HK-2 (cell line): ENCODE data around the gene MAGI2.

Experiments used
- DNase-seq: peaks from one replicate; pipeline ENCODE4 v3.0.0-alpha.2; 2018; ENCODE audit not compliant: unreplicated experiment

MAGI2 gene

DNA sequence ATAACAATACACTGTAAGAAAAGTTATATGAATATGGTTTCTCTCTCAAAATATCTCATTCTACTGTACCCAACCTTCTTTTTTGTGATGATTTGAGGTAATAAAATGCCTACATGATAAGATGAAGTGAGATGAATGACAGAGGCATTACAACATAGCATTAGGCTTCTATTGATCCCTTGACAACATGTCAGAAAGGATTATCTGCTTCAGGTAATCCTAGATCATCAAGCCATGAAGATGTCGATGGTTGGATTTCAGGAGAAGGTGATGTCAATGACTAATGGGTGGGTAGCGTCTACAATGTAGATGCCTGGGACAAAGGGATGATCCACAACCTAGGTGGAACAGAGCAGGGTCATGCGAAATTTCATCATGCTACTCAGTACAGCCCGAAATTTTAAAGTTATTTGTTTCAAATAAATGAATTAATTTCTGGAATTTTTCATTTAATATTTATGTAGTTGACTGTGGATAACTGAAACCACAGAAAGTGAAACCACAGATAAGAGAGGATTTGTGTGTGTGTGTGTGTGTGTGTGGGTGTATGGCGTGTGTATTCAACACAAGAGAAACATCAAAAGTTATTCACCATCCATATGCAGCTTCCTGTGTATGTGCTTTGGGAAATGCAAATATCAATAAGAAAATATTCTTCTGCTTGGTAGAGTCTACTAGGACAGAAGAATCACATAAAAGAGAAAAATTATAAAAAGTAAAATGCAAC, 77.0 kb downstream of the MAGI2 start:
- DNase-seq: no peak

- DNase-seq: no peak
Observed at GRCh38 chr7:79361214-79361613, 92.3 kb downstream of the MAGI2 start.

- DNase-seq: no peak
Observed at GRCh38 chr7:79359827-79360226, 93.6 kb downstream of the MAGI2 start.

- DNase-seq: no peak
Observed at GRCh38 chr7:79357101-79357500, 96.4 kb downstream of the MAGI2 start.

GRCh38 chr7:79353720-79354468, 99.6 kb downstream of the MAGI2 start:
- DNase-seq: no peak

GRCh38 chr7:79352323-79352722, 101.1 kb downstream of the MAGI2 start:
- no peak for DNase-seq

DNA sequence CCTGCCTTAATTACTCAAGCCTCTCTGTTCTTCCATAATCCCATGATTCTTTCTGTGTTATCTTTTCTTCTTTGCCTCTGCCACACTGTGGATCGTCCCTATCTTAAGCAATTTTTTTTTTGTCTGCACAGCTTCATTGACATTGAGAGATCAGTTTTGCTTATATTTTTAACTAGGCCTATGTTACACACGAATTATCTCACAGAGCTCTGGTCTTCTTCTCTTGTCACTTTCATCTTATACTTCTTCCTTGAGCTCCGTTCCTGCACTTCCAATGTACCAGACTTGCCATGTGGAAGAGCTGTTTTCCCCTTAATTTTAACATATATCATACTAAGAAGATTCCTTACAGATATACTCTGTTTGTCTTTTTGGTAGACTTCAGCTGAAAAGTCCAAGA, 106.1 kb downstream of the MAGI2 start:
- DNase-seq: no peak

DNA sequence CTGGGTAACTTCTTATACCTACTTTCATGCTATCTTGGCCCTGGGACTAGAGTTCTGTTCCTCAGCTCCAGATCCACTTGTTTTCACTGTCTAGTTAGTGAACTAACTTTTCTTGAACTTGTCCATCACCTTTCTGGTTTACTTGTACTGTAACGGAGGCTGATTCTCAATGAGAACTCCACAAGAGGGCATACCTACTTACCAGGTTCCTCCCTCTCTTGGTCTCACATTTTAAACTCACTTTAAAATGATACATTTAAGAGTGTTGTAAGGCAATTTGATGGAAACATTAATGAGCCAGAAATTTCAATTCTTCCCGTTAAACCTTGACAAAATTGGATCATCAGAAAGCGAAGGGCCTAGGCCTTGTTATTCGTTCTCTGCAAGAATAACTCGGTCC, 111.6 kb downstream of the MAGI2 start:
- no peak for DNase-seq

- no peak for DNase-seq
Observed at GRCh38 chr7:79340212-79340611, 113.3 kb downstream of the MAGI2 start.

- no peak for DNase-seq
Observed at GRCh38 chr7:79339208-79339925, 114.1 kb downstream of the MAGI2 start.

DNA sequence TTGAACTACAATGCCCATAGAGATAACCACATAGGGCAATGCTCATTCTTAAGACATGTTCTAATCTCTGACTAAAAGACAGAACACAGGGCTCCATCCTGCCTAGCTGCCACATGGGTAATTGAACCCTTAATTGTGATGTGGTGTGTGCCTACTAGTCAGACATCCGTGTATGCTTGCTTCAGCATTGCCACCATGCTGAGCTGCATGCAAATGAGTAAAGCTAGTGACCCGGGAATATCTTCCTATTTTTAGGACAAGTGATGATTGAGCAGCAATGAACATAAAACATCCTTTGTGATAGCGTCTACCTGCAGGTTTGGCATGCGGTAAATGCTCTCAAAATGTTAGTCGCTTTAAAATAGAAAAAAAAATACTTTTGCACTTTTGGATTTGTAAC, 115.8 kb downstream of the MAGI2 start:
- DNase-seq: no peak

DNA sequence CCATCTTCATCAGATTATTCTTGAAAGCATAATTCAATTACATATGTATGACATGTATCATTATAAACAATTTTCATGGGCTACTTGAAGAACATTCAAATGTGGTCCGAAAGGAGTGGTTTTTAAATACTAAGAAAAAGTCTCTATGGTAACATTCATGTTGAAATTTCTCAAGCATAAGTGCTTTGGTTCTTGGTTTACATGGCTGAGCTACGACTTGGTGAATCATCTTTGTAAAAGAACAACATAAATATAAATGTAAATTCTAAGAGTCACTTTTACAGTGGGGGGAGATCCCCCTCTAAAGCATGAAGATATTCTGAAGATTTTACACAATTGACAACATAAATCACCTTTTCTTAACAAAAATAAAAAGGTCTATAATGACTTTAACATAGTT, 118.6 kb downstream of the MAGI2 start:
- DNase-seq: no peak

DNA sequence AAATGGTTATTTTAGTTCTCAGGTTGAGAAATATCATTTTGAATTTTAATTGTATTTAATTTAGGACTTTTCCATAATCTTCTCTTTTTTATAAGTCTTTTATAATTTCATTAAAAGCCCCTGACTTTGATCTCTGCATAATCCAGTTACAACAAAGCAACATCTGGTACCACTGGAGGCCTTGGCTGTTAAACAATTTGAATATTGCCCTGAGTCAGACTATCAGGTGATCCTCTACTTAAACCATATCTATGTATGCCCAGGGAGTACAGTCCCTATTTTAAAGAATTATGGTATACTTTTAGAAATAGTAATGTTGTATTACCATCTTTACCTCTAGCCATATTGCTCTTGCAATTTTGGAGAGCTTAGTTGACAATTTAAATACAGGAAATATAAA, 119.1 kb downstream of the MAGI2 start:
- no peak for DNase-seq

DNA sequence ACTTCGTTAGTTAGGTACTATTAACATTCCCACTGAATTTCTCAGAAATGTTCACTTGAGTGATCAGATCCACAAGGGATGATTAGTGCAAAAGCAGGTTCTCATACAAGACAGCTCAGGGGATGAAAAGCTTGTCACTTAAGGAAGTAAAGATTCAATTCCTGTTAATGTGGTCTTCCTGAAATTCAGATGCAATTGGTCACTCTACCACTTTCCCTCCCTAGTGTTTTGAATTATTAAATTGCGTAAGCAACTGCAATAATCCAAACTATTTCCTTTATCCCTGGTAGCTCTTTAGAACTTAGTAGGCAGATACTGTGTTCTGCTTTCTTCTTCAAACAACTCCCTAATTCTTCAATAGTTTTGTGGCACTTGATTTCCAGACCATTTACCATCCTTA, 121.4 kb downstream of the MAGI2 start:
- no peak for DNase-seq

- DNase-seq: no peak
Observed at GRCh38 chr7:79329464-79329863, 124.0 kb downstream of the MAGI2 start.

GRCh38 chr7:79320741-79321473, 132.6 kb downstream of the MAGI2 start:
- no peak for DNase-seq

- no peak for DNase-seq
Observed at GRCh38 chr7:79319369-79319768, 134.1 kb downstream of the MAGI2 start.

- DNase-seq: peak; percentile 29
Observed at GRCh38 chr7:79317728-79318127, 135.7 kb downstream of the MAGI2 start.

- DNase-seq: no peak
Observed at GRCh38 chr7:79312022-79312421, 141.4 kb downstream of the MAGI2 start.

DNA sequence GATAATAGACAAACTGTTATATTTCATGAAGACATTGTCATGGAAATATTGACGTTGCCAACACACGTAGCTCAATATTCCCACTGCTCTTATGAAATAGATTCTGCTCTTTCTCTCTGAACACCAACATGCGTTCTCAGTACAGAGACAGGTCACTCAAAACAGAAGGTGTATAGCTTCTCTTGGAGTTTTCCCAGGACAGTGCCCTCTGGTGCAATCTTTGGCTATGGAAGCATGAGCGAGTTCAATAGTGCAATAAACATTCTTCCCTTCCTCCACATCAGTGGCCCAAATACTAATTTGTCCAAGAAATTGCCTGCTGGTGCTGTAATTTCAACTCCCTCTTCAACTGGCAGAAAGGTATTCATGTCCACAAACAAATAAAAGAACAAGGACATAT, 145.3 kb downstream of the MAGI2 start:
- DNase-seq: no peak

DNA sequence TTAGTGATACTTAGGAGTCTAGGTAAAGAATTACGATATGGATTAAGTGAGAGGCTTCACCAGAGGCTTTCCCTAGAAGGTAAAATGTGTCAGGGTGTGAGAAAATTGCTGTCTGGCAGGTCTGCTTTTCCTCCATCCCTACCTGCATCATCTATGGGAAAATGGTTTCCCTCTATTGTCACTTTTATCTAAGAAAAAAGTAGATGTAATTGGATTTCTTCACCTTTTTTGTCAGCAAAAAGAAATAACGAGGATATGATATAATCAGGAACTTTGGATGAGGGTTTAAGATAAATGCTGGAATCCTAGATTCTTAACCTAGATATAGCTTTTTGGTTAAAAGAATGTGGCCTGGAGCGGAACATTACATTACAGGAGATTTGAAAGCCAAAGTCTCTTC, 146.1 kb downstream of the MAGI2 start:
- no peak for DNase-seq

GRCh38 chr7:79304711-79305110, 148.8 kb downstream of the MAGI2 start:
- DNase-seq: no peak
